HG03575 (cell line): ENCODE results near the gene NEURL1B.

Source experiments
- ATAC-seq: cut with Tn5 transposase; IDR thresholded peaks from one replicate; pipeline ENCODE4 v1.9.1; 2021; ENCODE audit not compliant: unreplicated experiment, insufficient number of reproducible peaks, low FRiP score; ENCODE audit errors: extremely low read depth

NEURL1B gene

GRCh38 chr5:172721455-172722326 is 80.6 kb downstream of the NEURL1B start:
- ATAC-seq: no peak

GRCh38 chr5:172722327-172722815 is 81.3 kb downstream of the NEURL1B start:
- ATAC-seq: no peak

- no peak for ATAC-seq
Observed at GRCh38 chr5:172723508-172723907, 82.4 kb downstream of the NEURL1B start.

- ATAC-seq: no peak
Observed at GRCh38 chr5:172724242-172725183, 83.5 kb downstream of the NEURL1B start.

GRCh38 chr5:172725273-172725672 is 84.2 kb downstream of the NEURL1B start:
- no peak for ATAC-seq

GRCh38 chr5:172725785-172726184 is 84.7 kb downstream of the NEURL1B start:
- ATAC-seq: no peak

- no peak for ATAC-seq
Observed at GRCh38 chr5:172726966-172727365, 85.9 kb downstream of the NEURL1B start.

GRCh38 chr5:172727551-172727950 is 86.5 kb downstream of the NEURL1B start:
- ATAC-seq: no peak

GRCh38 chr5:172728481-172729241 is 87.6 kb downstream of the NEURL1B start:
- ATAC-seq: no peak

GRCh38 chr5:172729588-172729987 is 88.5 kb downstream of the NEURL1B start:
- ATAC-seq: no peak

GRCh38 chr5:172730222-172730621 is 89.2 kb downstream of the NEURL1B start:
- no peak for ATAC-seq

GRCh38 chr5:172730981-172731679 is 90.1 kb downstream of the NEURL1B start:
- ATAC-seq: no peak

- no peak for ATAC-seq
Observed at GRCh38 chr5:172731680-172732074, 90.6 kb downstream of the NEURL1B start.

GRCh38 chr5:172732201-172732865 is 91.3 kb downstream of the NEURL1B start:
- ATAC-seq: no peak

- no peak for ATAC-seq
Observed at GRCh38 chr5:172733131-172733973, 92.3 kb downstream of the NEURL1B start.

- no peak for ATAC-seq
Observed at GRCh38 chr5:172733974-172734346, 92.9 kb downstream of the NEURL1B start.

- ATAC-seq: no peak
Observed at GRCh38 chr5:172735141-172735831, 94.2 kb downstream of the NEURL1B start.
